ENCODE results near the gene APOL2.
"Not testable (repeated sequence)": the region's sequence is repeated elsewhere in the genome, so short reads cannot be mapped to it uniquely, and the experiment has no call there.

Gene APOL2

DNA sequence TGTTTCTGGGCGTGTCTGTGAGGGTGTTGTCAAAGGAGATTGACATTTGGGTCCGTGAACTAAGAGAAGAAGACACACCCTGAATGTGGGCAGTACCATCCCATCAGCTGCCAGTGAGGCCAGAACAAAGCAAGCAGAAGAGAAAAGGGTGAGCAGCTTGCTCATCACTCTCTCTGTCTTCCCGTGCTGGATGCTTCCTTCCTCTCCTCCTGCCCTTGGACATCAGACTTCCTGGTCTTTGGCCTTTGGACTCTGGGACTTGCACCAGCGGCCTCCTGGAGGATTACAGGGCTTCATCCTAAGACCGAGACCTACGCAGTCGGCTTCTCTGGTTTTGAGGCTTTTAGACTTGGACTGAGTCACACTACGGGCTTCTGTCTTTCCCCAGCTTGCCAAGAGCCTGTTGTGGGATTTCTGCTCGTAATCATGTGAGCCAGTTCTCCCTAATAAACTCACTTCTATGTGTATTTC, 18.8 kb downstream of the APOL2 start:
- DNase-seq = no peak

- no peak for DNase-seq
Observed at GRCh38 chr22:36218648-36219193, 20.6 kb downstream of the APOL2 start.

- DNase-seq = no peak
Observed at GRCh38 chr22:36215981-36216380, 23.3 kb downstream of the APOL2 start.

DNA sequence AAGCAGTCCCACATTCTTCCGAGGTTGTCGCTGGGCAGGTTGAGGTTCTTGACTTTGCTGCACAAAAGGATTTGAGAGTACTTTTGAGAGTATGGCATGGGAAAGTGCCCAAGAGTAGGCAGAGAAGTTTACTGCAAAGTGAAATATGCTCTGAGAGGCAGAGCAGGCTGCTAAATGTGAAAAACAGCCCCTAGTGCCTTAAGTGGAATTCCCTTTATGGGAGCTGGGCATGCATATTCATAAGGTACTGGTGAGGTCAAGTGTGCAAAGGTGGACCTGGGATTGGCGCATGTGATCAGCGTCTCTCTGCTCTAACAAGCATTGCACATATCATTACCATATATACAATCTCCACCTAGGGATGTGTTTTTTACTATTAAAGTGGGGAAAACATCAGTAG, 25.7 kb downstream of the APOL2 start:
- no peak for DNase-seq

DNA sequence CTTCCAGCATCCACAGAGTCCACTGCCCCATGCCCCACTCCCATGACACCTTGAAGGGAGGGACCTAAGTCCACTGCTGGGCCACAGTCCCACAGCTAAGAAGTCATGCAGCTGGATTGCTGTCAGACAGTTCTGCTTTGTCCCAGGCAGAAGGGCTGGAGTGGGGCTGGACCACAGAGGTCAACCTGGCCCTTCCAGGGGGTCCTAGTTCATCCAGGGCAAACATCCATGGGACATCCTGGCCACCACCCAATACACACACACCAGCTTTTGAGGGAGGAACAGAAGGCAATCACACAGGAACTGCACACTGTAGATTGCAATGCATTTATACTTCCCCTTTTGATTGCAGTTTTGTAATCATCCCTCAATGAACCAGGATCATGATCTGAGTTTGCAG, 26.4 kb downstream of the APOL2 start:
- no peak for DNase-seq

GRCh38 chr22:36211237-36211861, 28.0 kb downstream of the APOL2 start:
- no peak for DNase-seq

DNA sequence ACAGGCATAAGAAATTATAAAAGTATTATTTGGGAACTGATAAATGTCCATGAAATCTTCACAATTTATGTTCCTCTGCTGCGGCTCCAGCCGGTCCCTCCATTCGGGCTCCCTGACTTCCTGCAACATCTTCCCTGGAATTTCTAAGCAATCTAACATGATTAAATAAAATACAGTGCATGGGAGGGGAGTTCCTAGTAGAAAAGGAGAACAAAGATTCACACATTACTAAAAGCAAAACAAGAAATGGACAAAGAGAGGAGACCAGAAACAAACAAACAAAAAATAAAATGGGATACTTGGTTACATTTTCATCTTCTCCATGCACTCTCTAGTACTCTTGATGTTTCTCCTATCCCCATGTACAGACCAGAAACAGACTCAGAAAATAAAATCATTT, 29.1 kb downstream of the APOL2 start:
- DNase-seq = no peak

DNA sequence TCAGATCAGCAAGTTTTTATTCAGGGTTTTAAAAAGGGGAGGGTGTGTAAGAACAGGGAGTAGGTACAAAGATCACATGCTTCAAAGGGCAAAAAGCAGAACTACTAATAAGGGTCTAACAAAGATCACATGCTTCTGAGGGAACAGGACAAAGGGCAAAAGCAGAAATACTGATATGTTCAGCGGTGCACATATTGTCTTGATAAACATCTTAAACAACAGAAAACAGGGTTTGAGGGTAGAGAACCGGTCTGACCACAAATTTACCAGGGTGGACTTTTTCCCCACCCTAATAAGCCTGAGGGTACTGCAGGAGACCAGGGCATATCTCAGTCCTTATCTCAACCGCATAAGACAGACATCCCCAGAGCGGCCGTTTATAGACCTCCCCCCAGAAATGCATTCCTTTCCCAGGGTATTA, 29.8 kb downstream of the APOL2 start:
- DNase-seq = not testable (repeated sequence)

- DNase-seq = no peak
Observed at GRCh38 chr22:36208914-36209313, 30.4 kb downstream of the APOL2 start.

- DNase-seq = no peak
Observed at GRCh38 chr22:36208162-36208765, 31.1 kb downstream of the APOL2 start.

DNA sequence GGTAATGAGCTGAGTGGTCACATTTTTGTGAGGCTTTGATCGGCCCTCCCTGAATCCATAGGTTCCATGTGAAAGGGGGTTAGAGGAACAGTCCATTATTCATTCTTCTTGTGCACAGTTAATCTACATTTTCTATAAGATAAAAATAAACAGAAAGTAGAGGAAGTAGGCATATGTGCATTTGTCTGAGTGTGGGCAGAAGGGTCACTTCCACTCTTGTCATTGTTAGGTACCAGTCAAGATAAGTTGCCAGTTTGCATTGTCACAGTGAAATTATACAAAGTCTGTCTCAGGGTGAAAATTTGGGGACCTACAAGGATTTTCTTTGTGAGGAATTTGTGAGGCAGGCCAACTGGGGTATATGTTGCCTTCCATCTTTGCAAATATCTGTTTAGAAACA, 33.1 kb downstream of the APOL2 start:
- DNase-seq = no peak

GRCh38 chr22:36205573-36205972, 33.8 kb downstream of the APOL2 start:
- not testable (repeated sequence) for DNase-seq

- DNase-seq = no peak
Observed at GRCh38 chr22:36204632-36205015, 34.7 kb downstream of the APOL2 start.

- no peak for DNase-seq
Observed at GRCh38 chr22:36204001-36204631, 35.2 kb downstream of the APOL2 start.

DNA sequence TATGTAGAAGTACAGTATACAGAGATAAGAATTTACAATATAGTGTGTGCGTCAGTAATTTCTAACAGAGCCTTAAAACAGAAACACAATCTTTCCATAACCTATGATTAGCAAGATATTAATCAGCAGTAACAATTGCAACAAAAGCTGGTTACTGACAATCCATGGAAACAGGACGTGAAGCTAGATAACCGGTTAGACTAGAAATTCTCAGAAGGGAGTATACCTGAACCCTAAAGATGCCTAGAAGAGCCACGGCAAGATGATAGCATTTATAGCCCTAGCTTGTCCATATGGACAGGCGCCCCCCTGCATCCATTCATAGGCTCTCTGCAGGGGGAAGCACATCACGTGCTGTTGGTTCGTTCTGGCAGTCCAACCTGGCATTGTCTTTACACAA, 35.9 kb downstream of the APOL2 start:
- not testable (repeated sequence) for DNase-seq

DNA sequence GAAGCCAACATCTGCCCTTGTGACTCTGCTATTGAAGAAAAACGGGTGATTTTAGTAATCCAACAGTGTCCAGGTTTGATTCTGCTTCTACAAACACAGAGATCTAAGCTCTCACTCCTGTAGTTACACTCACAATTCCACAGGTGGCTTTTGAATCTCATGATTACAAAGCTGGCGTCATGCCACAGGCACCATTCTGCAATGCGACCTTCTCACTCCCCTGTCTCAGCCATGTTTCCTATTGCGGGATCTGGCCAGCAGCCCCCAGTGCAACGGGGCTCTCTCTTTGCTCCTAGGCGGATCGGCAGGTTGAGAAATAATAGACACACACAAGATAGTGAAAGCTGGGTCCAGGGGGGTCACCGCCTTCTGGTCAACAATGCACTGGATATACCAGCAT, 36.4 kb downstream of the APOL2 start:
- DNase-seq = not testable (repeated sequence)

GRCh38 chr22:36201630-36202319, 37.6 kb downstream of the APOL2 start, which contains the start of gene APOL4:
Gene APOL4, minus strand, starts transcription at chr22:36201809. Its CDS starts 75 bp downstream, at chr22:36201734.
- no peak for DNase-seq

GRCh38 chr22:36201025-36201424, 38.3 kb downstream of the APOL2 start:
- DNase-seq = not testable (repeated sequence)

GRCh38 chr22:36199001-36199551, 40.3 kb downstream of the APOL2 start:
- no peak for DNase-seq

- DNase-seq = no peak
Observed at GRCh38 chr22:36198536-36198935, 40.8 kb downstream of the APOL2 start.

DNA sequence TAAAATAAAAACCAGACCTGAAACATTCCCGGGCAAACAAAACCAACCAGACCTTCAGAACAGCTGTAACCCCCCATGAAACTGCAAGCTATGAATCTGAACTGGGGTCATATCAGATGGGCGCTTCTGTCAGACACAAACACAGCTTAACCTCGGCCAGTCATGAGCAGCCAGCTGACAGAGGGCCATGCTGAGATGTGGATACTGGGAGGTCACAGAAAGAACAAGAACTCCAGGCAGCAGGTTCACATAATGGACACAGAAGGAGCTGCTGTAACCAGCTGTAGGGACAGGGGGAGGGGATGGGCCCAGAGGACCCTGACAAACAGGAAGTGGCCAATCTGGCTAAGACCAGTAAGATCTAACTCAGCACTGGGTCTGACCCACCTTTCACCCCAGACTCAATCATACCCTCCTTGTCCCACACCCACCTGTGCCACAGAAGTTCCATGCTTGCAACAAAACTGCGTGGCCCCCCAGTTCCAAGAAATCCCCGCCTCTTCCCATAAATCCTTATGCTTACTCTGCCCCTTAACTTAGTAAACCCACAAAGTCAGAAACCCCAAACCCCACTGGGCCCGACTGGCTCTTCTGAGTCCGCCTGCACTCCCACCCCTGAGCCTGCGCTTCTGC, 41.7 kb downstream of the APOL2 start:
- no peak for DNase-seq

DNA sequence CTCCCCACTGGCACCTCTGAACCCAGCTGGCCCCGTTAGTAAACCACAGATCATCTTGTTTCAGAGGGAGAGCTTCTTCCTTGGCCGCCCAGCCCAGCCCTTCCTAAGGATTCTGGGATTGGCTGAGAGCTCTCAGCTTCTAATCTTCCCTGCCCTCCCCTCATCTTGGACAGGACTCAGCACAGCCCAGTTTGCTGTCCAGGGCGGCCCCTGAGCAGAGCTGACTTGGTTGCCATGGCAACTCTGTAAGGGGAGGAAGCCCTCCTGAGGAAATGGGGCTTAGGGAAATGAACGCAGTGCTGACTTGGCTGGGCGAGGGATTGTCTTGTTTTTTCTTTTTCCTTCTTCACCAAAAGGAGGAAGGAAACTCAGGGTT, 42.3 kb downstream of the APOL2 start:
- DNase-seq = no peak
